RWPE1 (cell line): ENCODE measurements around the gene PSMD10.

Source experiments
- CTCF ChIA-PET: fragments of 350-600 bp; sonication (Branson Sonifier 250); formaldehyde crosslinking; extraction: SDS; loops from one replicate; lab custom pipeline; 2021; lab: Yijun Ruan, JAX
- POLR2A ChIA-PET: fragments of 400-600 bp; formaldehyde crosslinking; extraction: SDS; loops from one replicate; lab custom pipeline; 2020; ENCODE audit warnings: antibody characterized with exemption; ENCODE audit not compliant: low non-redundant PET; lab: Yijun Ruan, JAX
- DNase-seq: peaks from one replicate; pipeline ENCODE4 v3.0.0; 2012; ENCODE audit warnings: low spot score
- H3K27ac ChIP-seq: fragments of 450-650 bp; 2 replicates; pipeline ENCODE4 v1.5.1; 2017
- CTCF ChIP-seq: fragments of 450-650 bp; conservative IDR thresholded peaks from 2 replicates; pipeline ENCODE4 v1.5.1; 2017; ENCODE audit warnings: low read depth, mild to moderate bottlenecking

The PSMD10 gene

GRCh38 chrX:108088511-108088910, 2.8 kb downstream of the PSMD10 start:
- CTCF ChIA-PET, result no interaction called here
- H3K27ac ChIP-seq, result no peak overlapping the region
- TF ChIP-seq CTCF, result no peak
- DNase-seq, result no peak
- POLR2A ChIA-PET, result no interaction called here

- H3K27ac ChIP-seq, result no peak overlapping the region
- TF ChIP-seq CTCF, result no peak
- DNase-seq, result no peak
- CTCF ChIA-PET, result no interaction called here
- POLR2A ChIA-PET, result no interaction called here
These were observed 3.5 kb downstream of the PSMD10 start for GRCh38 chrX:108087792-108088191.

GRCh38 chrX:108081110-108081509, 10.2 kb downstream of the PSMD10 start:
- ChIA-PET POLR2A (no interaction called here), CTCF (interaction anchor here (0.6 kb wide), 1 partner anchor 1017 kb away, joined by 3 read pairs; no protein-coding TSS in a partner anchor)
- DNase-seq, result no peak
- no peak overlapping the region for H3K27ac ChIP-seq
- no peak for TF ChIP-seq CTCF

- H3K27ac ChIP-seq, result no peak overlapping the region
- CTCF ChIA-PET, result interaction anchor here (0.6 kb wide), 2 partner anchors 19 to 169 kb away, joined by 3 read pairs; partner anchors contain the start of genes ATG4A and PSMD10
- TF ChIP-seq CTCF, result no peak
- POLR2A ChIA-PET, result no interaction called here
- no peak for DNase-seq
These were observed 18.6 kb downstream of the PSMD10 start for GRCh38 chrX:108072746-108073145.

GRCh38 chrX:108071578-108071977, 19.8 kb downstream of the PSMD10 start:
- H3K27ac ChIP-seq, result no peak overlapping the region
- POLR2A ChIA-PET, result no interaction called here
- no peak for TF ChIP-seq CTCF
- DNase-seq, result no peak
- CTCF ChIA-PET, result interaction anchor here (0.9 kb wide), 1 partner anchor 294 kb away, joined by 5 read pairs; the partner anchor contains the start of gene NCBP2L

GRCh38 chrX:108070891-108071290, 20.5 kb downstream of the PSMD10 start:
- H3K27ac ChIP-seq, result no peak overlapping the region
- CTCF ChIA-PET, result interaction anchor here (0.8 to 0.9 kb wide), 2 partner anchors 50 to 294 kb away, joined by 3 to 5 read pairs; partner anchors contain the start of gene NCBP2L
- TF ChIP-seq CTCF, result no peak
- DNase-seq, result peak; percentile 78
- POLR2A ChIA-PET, result no interaction called here
